HG03060 (cell line): ENCODE results near the gene SLC15A4.
A peak's percentile ranks its signal among the peaks of the same experiment; 100 is the strongest.
"Not testable (repeated sequence)": the region's sequence is repeated elsewhere in the genome, so short reads cannot be mapped to it uniquely, and the experiment has no call there.

Source experiments
- ATAC-seq: cut with Tn5 transposase; IDR thresholded peaks from one replicate; pipeline ENCODE4 v1.9.1; 2021; ENCODE audit warnings: low read depth, moderate number of reproducible peaks; ENCODE audit not compliant: unreplicated experiment

Gene SLC15A4

GRCh38 chr12:128823916-128824839 lies at the start of gene SLC15A4:
Gene SLC15A4 (minus strand): TSS chr12:128823958. CDS start chr12:128823943, 15 bp downstream.
- peak; percentile 47 for ATAC-seq

- no peak for ATAC-seq
Observed at GRCh38 chr12:128872303-128872702, 48.5 kb upstream of the SLC15A4 start.

GRCh38 chr12:128871516-128871892 lies 47.7 kb upstream of the SLC15A4 start:
- no peak for ATAC-seq

GRCh38 chr12:128867466-128867865 lies 43.7 kb upstream of the SLC15A4 start:
- no peak for ATAC-seq

- ATAC-seq = no peak
Observed at GRCh38 chr12:128864516-128865186, 40.9 kb upstream of the SLC15A4 start.

GRCh38 chr12:128863957-128864356 lies 40.2 kb upstream of the SLC15A4 start:
- ATAC-seq = no peak

- no peak for ATAC-seq
Observed at GRCh38 chr12:128861226-128862016, 37.7 kb upstream of the SLC15A4 start.

- ATAC-seq = no peak
Observed at GRCh38 chr12:128859311-128859710, 35.6 kb upstream of the SLC15A4 start.

GRCh38 chr12:128857133-128857763 lies 33.5 kb upstream of the SLC15A4 start:
- no peak for ATAC-seq

GRCh38 chr12:128856791-128857078 lies 33.0 kb upstream of the SLC15A4 start:
- no peak for ATAC-seq

GRCh38 chr12:128856035-128856790 lies 32.5 kb upstream of the SLC15A4 start:
- no peak for ATAC-seq

GRCh38 chr12:128853600-128854197 lies 29.9 kb upstream of the SLC15A4 start:
- ATAC-seq = no peak

GRCh38 chr12:128852885-128853599 lies 29.3 kb upstream of the SLC15A4 start, which contains the start of gene GLT1D1:
Gene GLT1D1 (plus strand): TSS chr12:128853478. CDS start chr12:128853582, 104 bp downstream.
- no peak for ATAC-seq

- ATAC-seq = no peak
Observed at GRCh38 chr12:128852026-128852698, 28.4 kb upstream of the SLC15A4 start.

GRCh38 chr12:128851429-128851828 lies 27.7 kb upstream of the SLC15A4 start:
- ATAC-seq = not testable (repeated sequence)

GRCh38 chr12:128850400-128850799 lies 26.6 kb upstream of the SLC15A4 start:
- no peak for ATAC-seq

- not testable (repeated sequence) for ATAC-seq
Observed at GRCh38 chr12:128849806-128850205, 26.0 kb upstream of the SLC15A4 start.

GRCh38 chr12:128848371-128848770 lies 24.6 kb upstream of the SLC15A4 start:
- ATAC-seq = no peak
